ENCODE data around the gene ZCCHC24. TPM values are rescaled to one million over a fixed set of nuclear protein-coding genes. Genes with fewer than 3 reads are reported as not detected.

The ZCCHC24 gene
- total and polyA plus RNA-seq, 2 donors from 2014 or later = 8.4 to 21.3 TPM

- H3K9ac ChIP-seq (ENCODE audit: low read length in 3 of 3) = no peak overlapping the region
- H3K4me3 ChIP-seq (ENCODE audit: low read length in 3 of 3) = no peak overlapping the region
- H3K27ac ChIP-seq (ENCODE audit: low read depth in 2 of 2, low read length in 2 of 2) = no peak overlapping the region
- peaks cover 0 to 3% (median 0%) of the 10 kb centered on the region in 3 donors for H3K4me1 ChIP-seq (ENCODE audit: control insufficient read depth in 2 of 3, insufficient read depth in 2 of 3, low read depth in 1 of 3, low read length in 3 of 3)
- TF ChIP-seq CTCF (IDR thresholded peaks at IDR 0.05; ENCODE audit: borderline replicate concordance, extremely low read depth, insufficient read depth) = no peak
- H3K36me3 ChIP-seq (ENCODE audit: control insufficient read depth in 2 of 3, insufficient read depth in 3 of 3, low read length in 3 of 3) = no peaks in the 10 kb centered on the region
- FAIRE-seq = no peak
- no peak for DNase-seq
- intact Hi-C loops (cut with DNase I) = no loop called here
- no peaks in the 10 kb centered on the region for H3K27me3 ChIP-seq (ENCODE audit: control insufficient read depth, insufficient read depth, low read length)
- H3K9me3 ChIP-seq (ENCODE audit: control insufficient read depth in 2 of 3, insufficient read depth in 1 of 3, low read length in 3 of 3) = no peaks in the 10 kb centered on the region
Measured at GRCh38 chr10:79458483-79458882, 13.1 kb upstream of the ZCCHC24 start.

- Histone ChIP-seq H3K4me1 (ENCODE audit: control insufficient read depth in 2 of 3, insufficient read depth in 2 of 3, low read depth in 1 of 3, low read length in 3 of 3) (peaks cover 0 to 3% (median 0%) of the 10 kb centered on the region in 3 donors), H3K9me3 (ENCODE audit: control insufficient read depth in 2 of 3, insufficient read depth in 1 of 3, low read length in 3 of 3) (no peaks in the 10 kb centered on the region), H3K27me3 (ENCODE audit: control insufficient read depth, insufficient read depth, low read length) (no peaks in the 10 kb centered on the region), H3K9ac (ENCODE audit: low read length in 3 of 3) (no peak overlapping the region), H3K4me3 (ENCODE audit: low read length in 3 of 3) (no peak overlapping the region), H3K36me3 (ENCODE audit: control insufficient read depth in 2 of 3, insufficient read depth in 3 of 3, low read length in 3 of 3) (no peaks in the 10 kb centered on the region), H3K27ac (ENCODE audit: low read depth in 2 of 2, low read length in 2 of 2) (no peak overlapping the region)
- DNase-seq = peak in 1 of 5 donors; percentile 30
- FAIRE-seq = no peak
- no peak for TF ChIP-seq CTCF (IDR thresholded peaks at IDR 0.05; ENCODE audit: borderline replicate concordance, extremely low read depth, insufficient read depth)
- intact Hi-C loops (cut with DNase I) = no loop called here
Measured at GRCh38 chr10:79457256-79457785, 11.9 kb upstream of the ZCCHC24 start.

GRCh38 chr10:79454259-79454658 lies 8.8 kb upstream of the ZCCHC24 start:
- Histone ChIP-seq H3K9me3 (ENCODE audit: control insufficient read depth in 2 of 3, insufficient read depth in 1 of 3, low read length in 3 of 3) (no peaks in the 10 kb centered on the region), H3K4me3 (ENCODE audit: low read length in 3 of 3) (no peak overlapping the region), H3K4me1 (ENCODE audit: control insufficient read depth in 2 of 3, insufficient read depth in 2 of 3, low read depth in 1 of 3, low read length in 3 of 3) (peaks cover 0 to 3% (median 0%) of the 10 kb centered on the region in 3 donors), H3K27me3 (ENCODE audit: control insufficient read depth, insufficient read depth, low read length) (no peaks in the 10 kb centered on the region), H3K36me3 (ENCODE audit: control insufficient read depth in 2 of 3, insufficient read depth in 3 of 3, low read length in 3 of 3) (no peaks in the 10 kb centered on the region), H3K27ac (ENCODE audit: low read depth in 2 of 2, low read length in 2 of 2) (no peak overlapping the region), H3K9ac (ENCODE audit: low read length in 3 of 3) (no peak overlapping the region)
- TF ChIP-seq CTCF (IDR thresholded peaks at IDR 0.05; ENCODE audit: borderline replicate concordance, extremely low read depth, insufficient read depth) = no peak
- no peak for FAIRE-seq
- DNase-seq = peak in 1 of 5 donors; percentile 8
- intact Hi-C loops (cut with DNase I) = no loop called here

- H3K27ac ChIP-seq (ENCODE audit: low read depth in 2 of 2, low read length in 2 of 2) = no peak overlapping the region
- no peak overlapping the region for H3K9ac ChIP-seq (ENCODE audit: low read length in 3 of 3)
- intact Hi-C loops (cut with DNase I) = no loop called here
- H3K4me3 ChIP-seq (ENCODE audit: low read length in 3 of 3) = no peak overlapping the region
- DNase-seq (no peak), FAIRE-seq (no peak)
- H3K4me1 ChIP-seq (ENCODE audit: control insufficient read depth in 2 of 3, insufficient read depth in 2 of 3, low read depth in 1 of 3, low read length in 3 of 3) = peaks cover 0 to 3% (median 0%) of the 10 kb centered on the region in 3 donors
- H3K9me3 ChIP-seq (ENCODE audit: control insufficient read depth in 2 of 3, insufficient read depth in 1 of 3, low read length in 3 of 3) = no peaks in the 10 kb centered on the region
- H3K27me3 ChIP-seq (ENCODE audit: control insufficient read depth, insufficient read depth, low read length) = no peaks in the 10 kb centered on the region
- no peaks in the 10 kb centered on the region for H3K36me3 ChIP-seq (ENCODE audit: control insufficient read depth in 2 of 3, insufficient read depth in 3 of 3, low read length in 3 of 3)
- no peak for TF ChIP-seq CTCF (IDR thresholded peaks at IDR 0.05; ENCODE audit: borderline replicate concordance, extremely low read depth, insufficient read depth)
Measured at GRCh38 chr10:79453392-79453791, 8.0 kb upstream of the ZCCHC24 start.

Data from kidney (tissue), 14 donors.